Effector memory CD4-positive, alpha-beta T cell (primary cell): ENCODE data around the gene EMILIN1.
A peak's percentile ranks its signal among the peaks of the same experiment; 100 is the strongest.

ENCODE experiments used
- DNase-seq, 3 donors: peaks; one replicate each; pipeline ENCODE4 v3.0.0-alpha.2; 2020
- H3K27ac ChIP-seq: 2 replicates; pipeline ENCODE4 v1.7.0; 2013; ENCODE audit warnings: mild to moderate bottlenecking, low read length, moderate library complexity; ENCODE audit not compliant: insufficient read depth, poor library complexity, severe bottlenecking
- H3K27me3 ChIP-seq: replicated peaks from 2 replicates; pipeline ENCODE4 v1.7.0; 2013; ENCODE audit warnings: mild to moderate bottlenecking, low read length; ENCODE audit not compliant: insufficient read depth, control insufficient read depth, poor library complexity, severe bottlenecking
- H3K36me3 ChIP-seq: 2 replicates; pipeline ENCODE4 v1.7.0; 2013; ENCODE audit warnings: mild to moderate bottlenecking, low read length, moderate library complexity; ENCODE audit not compliant: control insufficient read depth, insufficient read depth
- H3K4me1 ChIP-seq: 2 replicates; pipeline ENCODE4 v1.7.0; 2013; ENCODE audit warnings: low read length, mild to moderate bottlenecking; ENCODE audit not compliant: control insufficient read depth, insufficient read depth, poor library complexity, severe bottlenecking
- H3K4me3 ChIP-seq: 2 replicates; pipeline ENCODE4 v1.7.0; 2013; ENCODE audit warnings: low read length, low read depth, mild to moderate bottlenecking; ENCODE audit not compliant: insufficient read depth, poor library complexity, severe bottlenecking
- H3K9me3 ChIP-seq: 2 replicates; pipeline ENCODE4 v1.7.0; 2013; ENCODE audit warnings: mild to moderate bottlenecking, low read length, moderate library complexity; ENCODE audit not compliant: control insufficient read depth

Gene EMILIN1

DNA sequence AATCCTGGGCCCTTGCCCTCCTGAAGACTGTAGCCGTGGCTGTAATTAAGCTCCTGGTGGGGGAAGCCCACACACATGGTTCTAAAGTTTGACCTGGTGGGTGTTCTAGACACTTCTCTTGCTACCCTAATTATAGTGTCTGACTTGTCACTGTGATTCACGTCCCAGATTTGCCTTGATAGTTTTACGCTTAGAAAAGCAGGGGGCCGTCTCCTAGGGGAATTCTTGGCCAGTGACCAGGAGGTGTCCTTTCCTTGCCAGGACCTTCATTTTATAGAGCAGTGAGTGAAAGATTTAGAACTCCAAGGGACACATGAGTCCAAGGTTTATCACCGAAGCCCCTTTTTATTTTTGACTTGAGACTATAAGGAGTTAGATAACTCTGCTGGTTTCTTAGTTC, 36.7 kb upstream of the EMILIN1 start:
- H3K27me3 ChIP-seq: no peaks in the 10 kb centered on the region

DNA sequence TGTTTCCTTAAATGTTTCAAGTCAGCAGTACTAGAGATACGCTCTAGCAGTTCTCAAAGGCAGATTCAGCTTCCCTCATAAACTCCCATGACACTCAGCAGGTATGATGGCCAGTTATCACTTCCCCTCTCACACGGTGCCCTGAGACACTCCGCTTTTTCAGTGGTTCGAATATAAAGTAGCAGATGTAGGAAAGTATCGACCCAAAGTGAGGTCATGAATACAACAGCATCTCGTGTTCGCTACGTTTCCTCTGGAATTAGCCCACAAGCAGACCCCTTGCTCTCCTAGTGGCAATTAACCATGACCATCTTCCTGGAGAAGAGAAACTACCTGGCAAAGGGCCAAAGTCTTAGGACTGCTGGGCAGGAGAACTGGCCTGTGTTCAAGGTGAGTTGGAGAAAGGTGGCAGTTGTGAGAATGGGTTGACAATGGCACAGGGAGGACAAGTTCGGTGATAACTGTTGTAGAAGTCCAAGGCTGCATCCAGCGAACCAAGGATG, 36.2 kb upstream of the EMILIN1 start:
- Histone ChIP-seq H3K27me3 (no peaks in the 10 kb centered on the region), H3K36me3 (peaks cover 45% of the 10 kb centered on the region), H3K27ac (no peak overlapping the region), H3K4me3 (no peak overlapping the region), H3K9me3 (no peaks in the 10 kb centered on the region), H3K4me1 (no peaks in the 10 kb centered on the region)
- no peak for DNase-seq

More for the DNA sequence above, 36.7 kb upstream of the EMILIN1 start:
- no peaks in the 10 kb centered on the region for H3K9me3 ChIP-seq
- peaks cover 50% of the 10 kb centered on the region for H3K36me3 ChIP-seq
- no peak for DNase-seq
- no peaks in the 10 kb centered on the region for H3K4me1 ChIP-seq
- no peak overlapping the region for H3K4me3 ChIP-seq
- H3K27ac ChIP-seq: no peak overlapping the region

GRCh38 chr2:27042985-27043634, 35.3 kb upstream of the EMILIN1 start:
- H3K27me3 ChIP-seq: no peaks in the 10 kb centered on the region
- no peaks in the 10 kb centered on the region for H3K9me3 ChIP-seq
- H3K4me3 ChIP-seq: no peak overlapping the region
- H3K36me3 ChIP-seq: peaks cover 36% of the 10 kb centered on the region
- no peak for DNase-seq
- H3K4me1 ChIP-seq: no peaks in the 10 kb centered on the region
- no peak overlapping the region for H3K27ac ChIP-seq

- Histone ChIP-seq H3K4me1 (peaks cover 5% of the 10 kb centered on the region), H3K27me3 (no peaks in the 10 kb centered on the region), H3K9me3 (no peaks in the 10 kb centered on the region), H3K27ac (peak overlapping the region; percentile 83), H3K4me3 (peak overlapping the region; percentile 74), H3K36me3 (no peaks in the 10 kb centered on the region)
- DNase-seq: peak; percentile 41 to 58 (median 47)
Observed at GRCh38 chr2:27049422-27050280, 28.8 kb upstream of the EMILIN1 start.

DNA sequence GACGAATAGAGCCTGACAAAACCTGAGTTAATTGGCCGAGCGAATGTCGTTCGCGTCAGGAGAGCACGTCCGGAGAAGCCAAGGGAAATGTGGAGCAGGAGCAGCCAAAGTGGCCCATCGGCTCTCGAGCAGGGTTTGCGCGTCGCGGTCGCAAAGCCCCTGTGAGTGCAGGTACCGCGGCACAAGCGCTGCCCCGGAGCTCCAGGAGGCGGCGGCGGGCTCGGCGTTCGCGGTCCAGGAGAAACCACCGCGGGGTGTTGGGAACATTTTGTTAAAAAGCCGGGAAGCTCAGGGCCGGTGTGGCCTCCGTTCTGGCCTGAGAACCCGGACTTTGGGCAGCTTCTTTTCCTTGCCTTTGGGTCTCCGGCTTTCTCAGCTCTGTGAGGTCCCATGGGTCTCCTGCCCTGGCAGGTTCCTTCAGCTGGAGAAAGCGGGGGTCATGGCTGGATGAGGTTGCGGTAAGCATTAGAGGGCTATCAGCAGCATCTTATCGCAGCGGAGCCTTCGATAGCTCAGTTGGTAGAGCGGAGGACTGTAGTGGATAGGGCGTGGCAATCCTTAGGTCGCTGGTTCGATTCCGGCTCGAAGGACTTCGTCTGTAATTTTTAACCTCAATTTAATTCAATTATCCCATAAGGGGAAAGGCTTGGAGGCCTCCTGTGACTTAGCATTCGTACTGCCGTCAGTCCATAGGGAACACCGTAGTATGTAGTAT, 28.0 kb upstream of the EMILIN1 start:
- DNase-seq: peak; percentile 84 to 88 (median 86)
- H3K4me1 ChIP-seq: peaks cover 5% of the 10 kb centered on the region
- peak overlapping the region; percentile 83 for H3K27ac ChIP-seq
- peak overlapping the region; percentile 74 for H3K4me3 ChIP-seq
- no peaks in the 10 kb centered on the region for H3K27me3 ChIP-seq
- H3K36me3 ChIP-seq: no peaks in the 10 kb centered on the region
- H3K9me3 ChIP-seq: no peaks in the 10 kb centered on the region

DNA sequence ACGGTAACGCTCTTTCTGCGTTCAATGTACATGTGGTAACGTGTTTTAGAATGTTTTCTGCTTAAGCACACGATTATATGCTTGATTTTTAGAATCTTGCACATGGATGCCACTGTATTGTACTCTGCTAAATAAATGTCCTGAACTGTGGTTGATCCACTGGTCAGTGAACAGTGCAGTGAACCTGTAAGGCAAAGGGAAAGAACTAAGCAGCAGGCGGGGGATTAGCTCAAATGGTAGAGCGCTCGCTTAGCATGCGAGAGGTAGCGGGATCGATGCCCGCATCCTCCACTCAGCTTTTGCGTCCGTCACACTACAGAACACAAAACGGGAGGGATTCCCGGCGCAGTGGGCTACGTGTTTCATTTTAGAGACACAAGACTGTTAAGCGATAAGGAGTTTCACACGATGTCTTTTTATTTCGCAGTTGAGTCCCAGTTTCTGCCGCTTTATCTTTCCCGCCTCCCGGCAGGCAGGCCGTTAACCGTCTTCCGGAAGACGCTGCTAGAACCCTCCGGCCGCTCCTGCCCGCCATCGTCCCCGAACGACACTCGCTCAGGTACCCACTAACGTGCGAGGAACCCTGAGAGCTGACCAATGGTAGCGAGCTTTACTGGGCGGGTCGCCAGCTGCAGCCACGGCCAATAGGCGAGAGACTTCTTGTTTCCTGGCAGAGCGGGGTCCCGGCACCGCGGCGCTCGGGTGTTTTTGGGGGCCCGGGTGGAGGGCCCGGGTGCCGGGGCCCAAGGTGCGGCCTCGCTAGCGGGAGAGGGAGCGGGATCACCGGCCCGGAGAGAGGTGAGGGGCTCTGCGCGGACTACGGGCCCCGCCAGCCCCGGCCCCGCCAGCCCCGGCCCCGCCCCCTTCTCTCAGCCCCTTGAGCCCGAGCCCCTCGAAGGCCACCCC, 27.2 kb upstream of the EMILIN1 start, which contains the start of gene AGBL5:
TSS of gene AGBL5 (plus strand) at position 673 of the 906 bp plus-strand sequence. CDS start 1,291 bp downstream, outside the sequence.
- H3K9me3 ChIP-seq: no peaks in the 10 kb centered on the region
- H3K36me3 ChIP-seq: no peaks in the 10 kb centered on the region
- peak; percentile 92 to 96 (median 95) for DNase-seq
- H3K4me3 ChIP-seq: peak within 1 kb of the TSS; percentile 74
- peaks cover 5% of the 10 kb centered on the region for H3K4me1 ChIP-seq
- H3K27ac ChIP-seq: peak within 1 kb of the TSS; percentile 83
- H3K27me3 ChIP-seq: no peaks in the 10 kb centered on the region

- no peak for DNase-seq
Observed at GRCh38 chr2:27051902-27052645, 26.3 kb upstream of the EMILIN1 start.

DNA sequence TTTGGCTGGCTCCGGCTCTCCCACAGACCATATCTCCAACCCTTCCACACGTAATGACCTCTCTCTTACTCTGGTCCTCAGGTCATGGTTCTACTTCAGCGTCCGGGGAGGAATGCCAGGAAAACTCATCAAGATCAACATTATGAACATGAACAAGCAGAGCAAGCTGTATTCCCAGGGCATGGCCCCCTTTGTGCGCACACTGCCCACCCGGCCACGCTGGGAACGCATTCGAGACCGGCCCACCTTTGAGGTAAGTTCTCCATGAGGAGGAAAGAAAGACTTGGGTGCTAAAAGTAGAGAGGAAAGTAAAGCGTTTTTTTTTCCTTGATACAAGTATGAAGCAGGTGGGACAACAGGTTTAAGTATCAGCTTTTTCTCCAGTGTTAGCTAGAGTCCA, 25.1 kb upstream of the EMILIN1 start:
- no peaks in the 10 kb centered on the region for H3K9me3 ChIP-seq
- DNase-seq: no peak
- H3K4me3 ChIP-seq: no peak overlapping the region
- no peak overlapping the region for H3K27ac ChIP-seq
- H3K4me1 ChIP-seq: peaks cover 5% of the 10 kb centered on the region
- no peaks in the 10 kb centered on the region for H3K36me3 ChIP-seq
- no peaks in the 10 kb centered on the region for H3K27me3 ChIP-seq

More at GRCh38 chr2:27051902-27052645, 26.3 kb upstream of the EMILIN1 start:
- Histone ChIP-seq H3K4me1 (peaks cover 5% of the 10 kb centered on the region), H3K4me3 (peak overlapping the region; percentile 74), H3K27me3 (no peaks in the 10 kb centered on the region), H3K36me3 (no peaks in the 10 kb centered on the region), H3K27ac (peak overlapping the region; percentile 83), H3K9me3 (no peaks in the 10 kb centered on the region)
